ENCODE measurements around the gene ZSWIM6.

The ZSWIM6 gene

GRCh38 chr5:61292062-61292657 lies 39.9 kb upstream of the ZSWIM6 start:
- Histone ChIP-seq H3K4me1 (peaks cover 17 to 34% (median 24%) of the 10 kb centered on the region in 10 experiments), H3K4me2 (no peak overlapping the region), H3K27me3 (no peaks in the 10 kb centered on the region), H3K27ac (no peak overlapping the region), H4K20me1 (no peaks in the 10 kb centered on the region), H3K36me3 (no peaks in the 10 kb centered on the region), H3K4me3 (no peak overlapping the region), H3K9ac (no peak overlapping the region), H3K9me3 (replicated peaks in 1 of 11) (peaks cover 0 to 6% (median 0%) of the 10 kb centered on the region in 11 experiments; a peak in 1 of 22 replicates)
- TF ChIP-seq Cebpa-rat (IDR thresholded peaks at IDR 0.05): no peak

- H3K4me3 ChIP-seq: no peak overlapping the region
- H3K27ac ChIP-seq: no peak overlapping the region
- H4K20me1 ChIP-seq: no peaks in the 10 kb centered on the region
- H3K9me3 ChIP-seq (replicated peaks in 1 of 11): peaks cover 0 to 6% (median 0%) of the 10 kb centered on the region in 11 experiments; a peak in 1 of 22 replicates
- H3K27me3 ChIP-seq: no peaks in the 10 kb centered on the region
- H3K4me1 ChIP-seq: peaks cover 17 to 34% (median 24%) of the 10 kb centered on the region in 10 experiments
- H3K4me2 ChIP-seq: no peak overlapping the region
- H3K36me3 ChIP-seq: no peaks in the 10 kb centered on the region
- no peak overlapping the region for H3K9ac ChIP-seq
- no peak for TF ChIP-seq Cebpa-rat (IDR thresholded peaks at IDR 0.05)
These were observed 39.0 kb upstream of the ZSWIM6 start for GRCh38 chr5:61293071-61293470.

- Histone ChIP-seq H3K27me3 (no peaks in the 10 kb centered on the region), H3K4me3 (no peak overlapping the region), H3K36me3 (no peaks in the 10 kb centered on the region), H3K9ac (no peak overlapping the region), H3K4me1 (peaks cover 17 to 31% (median 23%) of the 10 kb centered on the region in 10 experiments), H3K4me2 (no peak overlapping the region), H3K9me3 (replicated peaks in 1 of 11) (peaks cover 0 to 6% (median 0%) of the 10 kb centered on the region in 11 experiments; a peak in 1 of 22 replicates), H3K27ac (no peak overlapping the region), H4K20me1 (no peaks in the 10 kb centered on the region)
- TF ChIP-seq Cebpa-rat (IDR thresholded peaks at IDR 0.05): no peak
These were observed 38.2 kb upstream of the ZSWIM6 start for GRCh38 chr5:61293873-61294272.

GRCh38 chr5:61295365-61295764 lies 36.7 kb upstream of the ZSWIM6 start:
- H3K4me3 ChIP-seq: no peak overlapping the region
- H3K27ac ChIP-seq: no peak overlapping the region
- no peaks in the 10 kb centered on the region for H3K27me3 ChIP-seq
- H3K36me3 ChIP-seq: no peaks in the 10 kb centered on the region
- H3K4me2 ChIP-seq: peak overlapping the region in 8 of 11 experiments; percentile 8 to 62 (median 42); a peak in 16 of 22 replicates
- H3K4me1 ChIP-seq: peaks cover 8 to 17% (median 12%) of the 10 kb centered on the region in 10 experiments
- H3K9ac ChIP-seq: no peak overlapping the region
- peaks cover 0 to 6% (median 0%) of the 10 kb centered on the region in 11 experiments; a peak in 1 of 22 replicates for H3K9me3 ChIP-seq (replicated peaks in 1 of 11)
- no peaks in the 10 kb centered on the region for H4K20me1 ChIP-seq
- no peak for TF ChIP-seq Cebpa-rat (IDR thresholded peaks at IDR 0.05)

GRCh38 chr5:61298066-61298465 lies 34.0 kb upstream of the ZSWIM6 start:
- TF ChIP-seq Cebpa-rat (IDR thresholded peaks at IDR 0.05): no peak
- Histone ChIP-seq H3K9me3 (replicated peaks in 1 of 11) (no peaks in the 10 kb centered on the region), H3K4me1 (peaks cover 9 to 22% (median 12%) of the 10 kb centered on the region in 10 experiments), H3K9ac (no peak overlapping the region), H3K4me2 (no peak overlapping the region), H4K20me1 (no peaks in the 10 kb centered on the region), H3K27me3 (no peaks in the 10 kb centered on the region), H3K27ac (no peak overlapping the region), H3K4me3 (no peak overlapping the region), H3K36me3 (no peaks in the 10 kb centered on the region)

- H3K36me3 ChIP-seq: no peaks in the 10 kb centered on the region
- H4K20me1 ChIP-seq: no peaks in the 10 kb centered on the region
- no peak for TF ChIP-seq Cebpa-rat (IDR thresholded peaks at IDR 0.05)
- H3K4me3 ChIP-seq: no peak overlapping the region
- H3K4me2 ChIP-seq: no peak overlapping the region
- H3K9ac ChIP-seq: no peak overlapping the region
- H3K27me3 ChIP-seq: no peaks in the 10 kb centered on the region
- H3K27ac ChIP-seq: no peak overlapping the region
- no peaks in the 10 kb centered on the region for H3K9me3 ChIP-seq (replicated peaks in 1 of 11)
- H3K4me1 ChIP-seq: peaks cover 9 to 27% (median 12%) of the 10 kb centered on the region in 10 experiments
These were observed 33.5 kb upstream of the ZSWIM6 start for GRCh38 chr5:61298580-61298979.

- Histone ChIP-seq H3K27ac (no peak overlapping the region), H3K4me2 (no peak overlapping the region), H3K27me3 (no peaks in the 10 kb centered on the region), H3K36me3 (no peaks in the 10 kb centered on the region), H3K4me3 (no peak overlapping the region), H3K9ac (no peak overlapping the region), H3K9me3 (replicated peaks in 1 of 11) (no peaks in the 10 kb centered on the region), H4K20me1 (no peaks in the 10 kb centered on the region), H3K4me1 (peaks cover 9 to 29% (median 12%) of the 10 kb centered on the region in 10 experiments)
- TF ChIP-seq Cebpa-rat (IDR thresholded peaks at IDR 0.05): no peak
These were observed 32.8 kb upstream of the ZSWIM6 start for GRCh38 chr5:61299261-61299681.

- H3K27ac ChIP-seq: no peak overlapping the region
- TF ChIP-seq Cebpa-rat (IDR thresholded peaks at IDR 0.05): no peak
- H3K4me1 ChIP-seq: peaks cover 0 to 22% (median 0%) of the 10 kb centered on the region in 10 experiments; a peak in 8 of 20 replicates
- H3K4me2 ChIP-seq: peak overlapping the region in 3 of 11 experiments; percentile 3 to 26 (median 9); a peak in 5 of 22 replicates
- H3K9me3 ChIP-seq (replicated peaks in 1 of 11): no peaks in the 10 kb centered on the region
- H3K9ac ChIP-seq: no peak overlapping the region
- no peaks in the 10 kb centered on the region for H3K27me3 ChIP-seq
- H3K36me3 ChIP-seq: no peaks in the 10 kb centered on the region
- H4K20me1 ChIP-seq: no peaks in the 10 kb centered on the region
- no peak overlapping the region for H3K4me3 ChIP-seq
These were observed 30.5 kb upstream of the ZSWIM6 start for GRCh38 chr5:61301341-61302199.

GRCh38 chr5:61302200-61302563 lies 29.9 kb upstream of the ZSWIM6 start:
- Histone ChIP-seq H3K4me2 (peak overlapping the region in 3 of 11 experiments; percentile 3 to 26 (median 9); a peak in 5 of 22 replicates), H4K20me1 (no peaks in the 10 kb centered on the region), H3K9ac (no peak overlapping the region), H3K27ac (no peak overlapping the region), H3K4me3 (no peak overlapping the region), H3K4me1 (peaks cover 0 to 22% (median 0%) of the 10 kb centered on the region in 10 experiments; a peak in 8 of 20 replicates), H3K9me3 (replicated peaks in 1 of 11) (no peaks in the 10 kb centered on the region), H3K36me3 (no peaks in the 10 kb centered on the region), H3K27me3 (no peaks in the 10 kb centered on the region)
- TF ChIP-seq Cebpa-rat (IDR thresholded peaks at IDR 0.05): no peak
